GM10248 (cell line): ENCODE results near the gene CORO1A.
"Not testable (repeated sequence)": the region's sequence is repeated elsewhere in the genome, so short reads cannot be mapped to it uniquely, and the experiment has no call there.

ENCODE experiments used
- CTCF ChIA-PET: fragments of 300-600 bp; sonication (Branson Sonifier 250); formaldehyde crosslinking; extraction: SDS; loops from one replicate; lab custom pipeline; 2021; ENCODE audit warnings: antibody characterized with exemption; lab: Yijun Ruan, JAX
- POLR2A ChIA-PET: fragments of 350-650 bp; sonication (Branson Sonifier 250); formaldehyde crosslinking; extraction: SDS; loops from one replicate; lab custom pipeline; 2020; ENCODE audit warnings: antibody characterized with exemption; lab: Yijun Ruan, JAX
- DNase-seq: peaks from one replicate; pipeline ENCODE4 v3.0.0; 2012; ENCODE audit errors: extremely low spot score
- CTCF ChIP-seq: IDR thresholded peaks from 2 replicates; pipeline ENCODE4 v1.5.1; 2012; ENCODE audit warnings: mild to moderate bottlenecking, low read depth; ENCODE audit errors: extremely low read depth, missing control alignments, control extremely low read depth

The CORO1A gene

DNA sequence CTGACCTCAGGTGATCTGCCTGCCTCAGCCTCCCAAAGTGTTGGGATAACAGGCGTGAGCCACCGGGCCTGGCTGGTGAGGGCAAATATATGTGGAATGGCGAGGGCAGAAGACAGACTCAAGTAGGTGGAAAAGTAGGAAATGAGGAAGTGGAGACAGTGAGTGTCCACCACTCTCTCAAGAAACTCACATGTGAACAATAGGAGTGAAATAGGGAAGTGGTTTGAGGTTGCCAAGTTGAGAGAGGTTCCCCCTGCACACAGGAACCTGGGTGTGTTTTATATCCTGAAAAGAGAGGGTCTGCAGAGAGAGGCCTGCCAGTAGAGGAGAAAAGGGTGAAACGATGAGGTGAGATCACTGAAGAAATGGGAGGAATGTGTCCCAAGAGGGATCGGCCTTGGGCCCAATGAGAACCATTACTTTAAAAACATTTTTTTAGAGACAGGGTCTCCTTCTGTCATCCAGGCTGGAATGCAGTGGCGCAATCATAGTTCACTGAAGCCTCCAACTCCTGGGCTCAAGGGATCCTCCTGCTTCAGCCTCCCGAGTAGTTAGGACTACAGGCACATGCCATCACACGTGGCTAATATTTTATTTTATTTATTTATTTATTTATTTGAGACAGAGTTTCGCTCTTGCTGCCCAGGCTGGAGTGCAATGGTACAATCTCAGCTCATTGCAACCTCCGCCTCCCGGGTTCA is 17.1 kb upstream of the CORO1A start:
- ChIA-PET POLR2A (no interaction called here), CTCF (no interaction called here)
- DNase-seq: peak; percentile 81

DNA sequence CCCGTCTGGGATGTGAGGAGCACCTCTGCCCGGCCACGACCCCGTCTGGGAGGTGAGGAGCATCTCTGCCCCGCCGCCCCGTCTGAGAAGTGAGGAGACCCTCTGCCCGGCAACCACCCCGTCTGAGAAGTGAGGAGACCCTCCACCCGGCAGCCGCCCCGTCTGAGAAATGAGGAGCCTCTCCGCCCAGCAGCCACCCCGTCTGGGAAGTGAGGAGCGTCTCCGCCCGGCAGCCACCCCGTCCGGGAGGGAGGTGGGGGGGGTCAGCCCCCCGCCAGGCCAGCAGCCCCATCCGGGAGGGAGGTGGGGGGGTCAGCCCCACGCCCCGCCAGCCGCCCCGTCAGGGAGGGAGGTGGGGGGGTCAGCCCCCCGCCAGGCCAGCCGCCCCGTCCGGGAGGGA is 14.7 kb upstream of the CORO1A start:
- POLR2A ChIA-PET, CTCF ChIA-PET, DNase-seq: not testable (repeated sequence)

More for the DNA sequence above, 17.1 kb upstream of the CORO1A start:
- no peak for TF ChIP-seq CTCF

- POLR2A ChIA-PET, DNase-seq, CTCF ChIA-PET: not testable (repeated sequence)
These were observed 14.0 kb upstream of the CORO1A start for GRCh38 chr16:30169416-30169815.

DNA sequence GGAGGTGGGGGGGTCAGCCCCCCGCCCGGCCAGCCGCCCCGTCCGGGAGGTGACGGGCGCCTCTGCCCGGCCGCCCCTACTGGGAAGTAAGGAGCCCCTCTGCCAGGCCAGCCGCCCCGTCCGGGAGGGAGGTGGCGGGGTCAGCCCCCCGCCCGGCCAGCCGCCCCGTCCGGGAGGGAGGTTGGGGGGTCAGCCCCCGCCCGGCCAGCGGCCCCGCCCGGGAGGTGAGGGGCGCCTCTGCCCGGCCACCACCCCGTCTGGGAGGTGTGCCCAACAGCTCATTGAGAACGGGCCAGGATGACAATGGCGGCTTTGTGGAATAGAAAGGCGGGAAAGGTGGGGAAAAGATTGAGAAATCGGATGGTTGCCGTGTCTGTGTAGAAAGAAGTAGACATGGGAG is 13.3 kb upstream of the CORO1A start:
- DNase-seq, POLR2A ChIA-PET, CTCF ChIA-PET: not testable (repeated sequence)

DNA sequence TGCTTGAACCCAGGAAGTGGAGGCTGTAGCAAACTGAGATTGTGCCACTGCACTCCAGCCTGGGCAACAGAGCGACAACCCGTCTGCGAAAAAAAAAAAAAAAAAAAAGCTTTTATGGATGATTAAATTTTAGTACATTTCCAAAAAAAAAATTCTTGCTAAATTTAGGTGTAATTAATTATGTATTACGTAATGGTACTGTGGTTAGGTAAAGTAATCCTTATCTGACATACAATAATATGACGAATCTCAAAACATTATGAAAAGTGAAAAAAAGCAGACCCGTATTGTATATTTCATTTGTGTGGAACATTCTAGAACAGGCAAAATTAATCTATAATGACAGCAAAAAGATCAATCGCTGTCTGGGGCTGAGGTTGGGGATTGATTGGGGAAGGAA is 10.3 kb upstream of the CORO1A start:
- TF ChIP-seq CTCF: no peak
- ChIA-PET POLR2A (no interaction called here), CTCF (no interaction called here)
- DNase-seq: no peak

GRCh38 chr16:30176876-30177275 is 6.5 kb upstream of the CORO1A start:
- CTCF ChIA-PET, DNase-seq, POLR2A ChIA-PET: not testable (repeated sequence)

- ChIA-PET POLR2A (interaction anchor here (0.6 kb wide), 2 partner anchors 41 to 210 kb away, joined by 3 to 8 read pairs; no protein-coding TSS in a partner anchor), CTCF (interaction anchor here (0.9 to 1.7 kb wide), 2 partner anchors 36 to 67 kb away, joined by 4 to 5 read pairs; no protein-coding TSS in a partner anchor)
- no peak for DNase-seq
- no peak for TF ChIP-seq CTCF
These were observed 4.2 kb upstream of the CORO1A start for GRCh38 chr16:30179195-30179594.

DNA sequence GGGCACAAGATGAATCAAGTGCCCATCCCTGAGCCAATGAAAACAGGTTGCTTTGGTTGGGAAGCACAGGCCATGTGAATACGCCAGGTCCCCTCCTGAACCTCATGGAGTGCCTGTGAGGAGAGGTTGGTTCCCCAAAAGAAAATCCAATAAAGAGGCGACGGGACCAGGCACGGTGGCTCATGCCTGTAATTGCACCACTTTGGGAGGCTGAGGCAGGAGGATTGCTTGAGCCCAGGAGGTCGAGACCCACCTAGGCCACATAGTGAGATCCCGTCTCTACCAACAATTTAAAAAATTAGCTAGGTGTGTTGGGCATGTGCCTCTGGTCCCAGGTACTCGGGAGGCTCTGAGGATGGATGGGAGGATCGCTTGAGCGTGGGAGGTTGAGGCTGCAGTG is 3.5 kb upstream of the CORO1A start:
- no peak for TF ChIP-seq CTCF

DNA sequence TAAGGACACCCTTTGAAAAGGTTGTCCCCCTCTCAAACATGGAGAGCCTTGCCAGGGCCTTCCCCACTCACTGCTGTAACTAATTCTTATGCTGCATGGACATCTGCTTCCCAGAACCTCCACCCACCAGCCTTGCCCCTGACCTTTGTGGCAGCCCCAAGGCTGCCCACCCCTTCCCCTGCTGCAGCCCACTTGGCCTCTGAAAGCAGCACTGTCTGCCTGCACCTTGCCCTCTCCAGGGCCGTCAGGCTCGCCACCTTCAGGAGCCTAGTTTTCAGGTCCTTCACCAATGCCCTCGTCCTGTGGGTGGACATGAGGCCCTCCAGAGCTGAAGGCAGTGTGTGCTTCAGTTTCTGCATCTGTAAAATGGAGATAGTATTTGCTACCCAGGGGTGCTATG is 2.7 kb upstream of the CORO1A start:
- no peak for DNase-seq
- ChIA-PET POLR2A (interaction anchor here (0.6 kb wide), 1 partner anchor 37 kb away, joined by 4 read pairs; no protein-coding TSS in a partner anchor), CTCF (interaction anchor here (1.4 to 1.7 kb wide), 2 partner anchors 38 to 89 kb away, joined by 5 to 7 read pairs; partner anchors contain the start of gene TBX6)
- TF ChIP-seq CTCF: no peak

More for the DNA sequence above, 3.5 kb upstream of the CORO1A start:
- ChIA-PET CTCF (interaction anchor here (0.9 to 1.7 kb wide), 3 partner anchors 37 to 88 kb away, joined by 4 to 7 read pairs (median 5); partner anchors contain the start of gene TBX6), POLR2A (no interaction called here)
- no peak for DNase-seq
